ENCODE data around the gene LASP1. TPM values are rescaled to one million over a fixed set of nuclear protein-coding genes. Genes with fewer than 3 reads are reported as not detected.

The LASP1 gene
- total and polyA plus RNA-seq, 2 experiments from 2014 or later: 198 to 250 TPM

DNA sequence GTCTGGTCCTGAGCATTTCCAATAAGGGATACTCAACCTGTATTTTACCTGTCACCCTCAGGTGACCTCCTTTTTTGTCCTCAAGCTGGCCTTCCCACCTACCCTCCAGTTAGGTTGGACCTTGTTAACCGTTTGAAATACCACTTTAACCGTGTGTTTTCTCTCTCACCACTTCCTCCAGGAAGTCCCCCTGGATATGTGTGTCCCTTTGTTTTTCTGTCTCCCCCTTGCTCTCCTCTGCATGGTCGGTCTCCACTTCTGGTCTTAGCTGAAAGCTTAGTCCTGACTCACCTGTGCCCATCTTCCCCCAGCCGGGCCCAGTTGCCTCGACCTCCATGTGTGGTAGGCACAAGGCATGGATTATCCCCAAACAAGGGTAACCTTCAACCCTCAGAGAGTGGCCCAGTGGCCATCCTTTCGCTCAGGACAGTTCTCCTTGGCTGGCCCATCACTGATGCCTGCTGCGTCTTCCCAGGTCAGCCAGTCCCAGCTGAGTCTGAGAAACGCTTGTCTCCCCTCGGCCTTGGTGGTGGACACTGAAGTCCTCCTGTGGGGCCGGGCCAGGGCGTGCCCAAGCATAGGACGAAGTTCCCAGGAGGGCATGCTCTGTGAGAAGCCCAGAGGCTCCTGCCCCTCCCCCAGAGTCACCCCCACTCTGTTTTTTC is 20.0 kb downstream of the LASP1 start:
- H3K79me2 ChIP-seq (ENCODE audit: insufficient read depth): peaks cover 100% of the 10 kb centered on the region
- no peaks in the 10 kb centered on the region for H3K9me2 ChIP-seq (ENCODE audit: insufficient read depth)
- WGBS, 2 experiments (ENCODE audit: low coverage in 1 of 2, low lambda C conversion rate in 2 of 2, missing lambda C conversion rate in 2 of 2): 82 to 89% methylated on average over 11 to 12 of the region's 12 CpGs
- H2AFZ ChIP-seq: no peak overlapping the region
- peaks cover 15% of the 10 kb centered on the region for H4K20me1 ChIP-seq (ENCODE audit: insufficient read depth)
- TF ChIP-seq EZH2 (IDR thresholded peaks at IDR 0.05; ENCODE audit: insufficient read depth, poor library complexity, severe bottlenecking) (no peak), EZH2phosphoT487 (IDR thresholded peaks at IDR 0.05; ENCODE audit: insufficient read depth, low read depth) (no peak)
- in situ Hi-C loops (cut with MboI): no loop called here
- H3K36me3 ChIP-seq (ENCODE audit: low read depth): peaks cover 50% of the 10 kb centered on the region
- H3K9ac ChIP-seq: no peak overlapping the region
- peaks cover 13% of the 10 kb centered on the region for H3K4me1 ChIP-seq (ENCODE audit: insufficient read depth)
- H3K27me3 ChIP-seq (replicated peaks; ENCODE audit: insufficient read depth): no peaks in the 10 kb centered on the region
- peaks cover 32% of the 10 kb centered on the region for H3F3A ChIP-seq (ENCODE audit: insufficient read depth)
- no peaks in the 10 kb centered on the region for H3K9me3 ChIP-seq (ENCODE audit: low read depth)
- no peak overlapping the region for H3K4me2 ChIP-seq (ENCODE audit: unreplicated experiment)
- no peak overlapping the region for H3K27ac ChIP-seq
- no peak for DNase-seq
- H3K4me3 ChIP-seq: no peak overlapping the region

DNA sequence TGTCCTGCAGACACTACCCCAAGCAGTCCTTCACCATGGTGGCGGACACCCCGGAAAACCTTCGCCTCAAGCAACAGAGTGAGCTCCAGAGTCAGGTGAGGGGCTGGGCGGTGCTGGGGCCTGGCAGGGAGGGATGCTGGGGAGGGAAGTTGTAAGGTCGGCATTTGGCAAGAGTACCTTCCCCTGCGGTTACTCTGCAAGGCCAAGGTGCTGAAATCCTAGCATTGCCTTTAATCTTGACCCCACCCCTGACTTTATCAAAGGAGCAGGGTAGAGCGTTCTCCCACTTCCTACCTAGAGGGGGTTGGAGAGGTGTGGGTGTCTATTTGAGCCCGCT is 20.5 kb downstream of the LASP1 start:
- H3F3A ChIP-seq (ENCODE audit: insufficient read depth): peaks cover 32% of the 10 kb centered on the region
- H3K9ac ChIP-seq: no peak overlapping the region
- H3K9me3 ChIP-seq (ENCODE audit: low read depth): no peaks in the 10 kb centered on the region
- 88 to 95% methylated on average over 8 of the region's 8 CpGs for WGBS, 2 experiments (ENCODE audit: low coverage in 1 of 2, low lambda C conversion rate in 2 of 2, missing lambda C conversion rate in 2 of 2)
- H3K4me1 ChIP-seq (ENCODE audit: insufficient read depth): peaks cover 8% of the 10 kb centered on the region
- peaks cover 100% of the 10 kb centered on the region for H3K79me2 ChIP-seq (ENCODE audit: insufficient read depth)
- H3K9me2 ChIP-seq (ENCODE audit: insufficient read depth): no peaks in the 10 kb centered on the region
- no peaks in the 10 kb centered on the region for H3K27me3 ChIP-seq (replicated peaks; ENCODE audit: insufficient read depth)
- H2AFZ ChIP-seq: no peak overlapping the region
- H3K36me3 ChIP-seq (ENCODE audit: low read depth): peaks cover 51% of the 10 kb centered on the region
- DNase-seq: no peak
- in situ Hi-C loops (cut with MboI): no loop called here
- peaks cover 13% of the 10 kb centered on the region for H4K20me1 ChIP-seq (ENCODE audit: insufficient read depth)
- no peak overlapping the region for H3K4me2 ChIP-seq (ENCODE audit: unreplicated experiment)
- no peak overlapping the region for H3K4me3 ChIP-seq
- no peak overlapping the region for H3K27ac ChIP-seq
- TF ChIP-seq EZH2 (IDR thresholded peaks at IDR 0.05; ENCODE audit: insufficient read depth, poor library complexity, severe bottlenecking) (no peak), EZH2phosphoT487 (IDR thresholded peaks at IDR 0.05; ENCODE audit: insufficient read depth, low read depth) (no peak)

DNA sequence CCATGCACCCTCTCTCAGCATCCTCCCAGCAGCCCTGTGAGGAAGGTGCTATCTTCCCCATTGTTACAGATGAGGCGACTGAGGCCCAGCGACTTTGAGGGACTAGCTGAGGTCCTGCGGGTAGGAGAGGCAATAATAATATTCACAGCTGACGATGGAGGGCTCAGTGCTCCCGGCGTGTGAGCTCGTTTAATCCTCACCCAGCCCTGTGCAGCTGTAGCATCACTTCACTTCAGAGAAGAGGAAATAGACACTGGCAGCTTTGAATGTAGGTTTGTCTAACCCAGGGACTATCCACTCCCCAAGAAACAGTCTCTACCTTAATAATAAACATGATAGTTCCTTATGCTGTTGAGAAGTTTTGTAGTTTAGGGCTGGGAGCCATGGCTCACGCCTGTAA is 21.6 kb downstream of the LASP1 start:
- no peak overlapping the region for H2AFZ ChIP-seq
- H3K27me3 ChIP-seq (replicated peaks; ENCODE audit: insufficient read depth): no peaks in the 10 kb centered on the region
- H4K20me1 ChIP-seq (ENCODE audit: insufficient read depth): peaks cover 16% of the 10 kb centered on the region
- no peaks in the 10 kb centered on the region for H3K9me2 ChIP-seq (ENCODE audit: insufficient read depth)
- no peak overlapping the region for H3K9ac ChIP-seq
- H3F3A ChIP-seq (ENCODE audit: insufficient read depth): peaks cover 35% of the 10 kb centered on the region
- H3K27ac ChIP-seq: no peak overlapping the region
- peaks cover 57% of the 10 kb centered on the region for H3K36me3 ChIP-seq (ENCODE audit: low read depth)
- 85% methylated on average over 8 of the region's 8 CpGs for WGBS, 2 experiments (ENCODE audit: low coverage in 1 of 2, low lambda C conversion rate in 2 of 2, missing lambda C conversion rate in 2 of 2)
- no peak for DNase-seq
- TF ChIP-seq EZH2 (IDR thresholded peaks at IDR 0.05; ENCODE audit: insufficient read depth, poor library complexity, severe bottlenecking): no peak
- H3K4me3 ChIP-seq: no peak overlapping the region
- in situ Hi-C loops (cut with MboI): no loop called here
- no peaks in the 10 kb centered on the region for H3K9me3 ChIP-seq (ENCODE audit: low read depth)
- H3K4me1 ChIP-seq (ENCODE audit: insufficient read depth): no peaks in the 10 kb centered on the region
- H3K4me2 ChIP-seq (ENCODE audit: unreplicated experiment): no peak overlapping the region
- peaks cover 100% of the 10 kb centered on the region for H3K79me2 ChIP-seq (ENCODE audit: insufficient read depth)

DNA sequence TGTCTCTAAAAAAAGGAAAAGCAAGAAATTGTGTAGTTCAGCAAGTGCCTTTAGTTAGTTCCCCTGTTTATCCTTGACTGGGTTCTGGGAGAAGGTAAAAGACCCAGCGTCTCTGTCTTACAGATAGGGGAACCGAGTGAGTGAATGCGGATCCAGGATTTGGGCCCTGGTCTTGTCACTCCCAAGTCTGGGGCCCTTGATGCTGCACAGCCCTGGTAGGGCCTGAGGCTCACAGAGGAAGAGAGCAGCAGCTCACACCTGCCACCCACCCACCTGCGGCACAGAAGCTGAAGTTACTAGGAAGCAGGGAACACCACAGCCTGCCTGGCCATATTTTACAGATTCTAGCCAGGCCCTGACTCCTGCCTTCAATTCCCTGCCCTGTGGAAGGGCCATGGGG is 22.2 kb downstream of the LASP1 start:
- H3K9me3 ChIP-seq (ENCODE audit: low read depth): no peaks in the 10 kb centered on the region
- no peaks in the 10 kb centered on the region for H3K4me1 ChIP-seq (ENCODE audit: insufficient read depth)
- no peak overlapping the region for H2AFZ ChIP-seq
- no peak for DNase-seq
- no peak overlapping the region for H3K4me2 ChIP-seq (ENCODE audit: unreplicated experiment)
- no peaks in the 10 kb centered on the region for H3K27me3 ChIP-seq (replicated peaks; ENCODE audit: insufficient read depth)
- H3K79me2 ChIP-seq (ENCODE audit: insufficient read depth): peaks cover 100% of the 10 kb centered on the region
- no peak overlapping the region for H3K9ac ChIP-seq
- H3F3A ChIP-seq (ENCODE audit: insufficient read depth): peaks cover 42% of the 10 kb centered on the region
- no peak for TF ChIP-seq EZH2phosphoT487 (IDR thresholded peaks at IDR 0.05; ENCODE audit: insufficient read depth, low read depth)
- TF ChIP-seq EZH2 (IDR thresholded peaks at IDR 0.05; ENCODE audit: insufficient read depth, poor library complexity, severe bottlenecking): no peak
- peaks cover 16% of the 10 kb centered on the region for H4K20me1 ChIP-seq (ENCODE audit: insufficient read depth)
- 95 to 96% methylated on average over 4 of the region's 4 CpGs for WGBS, 2 experiments (ENCODE audit: low coverage in 1 of 2, low lambda C conversion rate in 2 of 2, missing lambda C conversion rate in 2 of 2)
- no peak overlapping the region for H3K27ac ChIP-seq
- H3K9me2 ChIP-seq (ENCODE audit: insufficient read depth): no peaks in the 10 kb centered on the region
- in situ Hi-C loops (cut with MboI): no loop called here
- peaks cover 60% of the 10 kb centered on the region for H3K36me3 ChIP-seq (ENCODE audit: low read depth)
- H3K4me3 ChIP-seq: no peak overlapping the region

DNA sequence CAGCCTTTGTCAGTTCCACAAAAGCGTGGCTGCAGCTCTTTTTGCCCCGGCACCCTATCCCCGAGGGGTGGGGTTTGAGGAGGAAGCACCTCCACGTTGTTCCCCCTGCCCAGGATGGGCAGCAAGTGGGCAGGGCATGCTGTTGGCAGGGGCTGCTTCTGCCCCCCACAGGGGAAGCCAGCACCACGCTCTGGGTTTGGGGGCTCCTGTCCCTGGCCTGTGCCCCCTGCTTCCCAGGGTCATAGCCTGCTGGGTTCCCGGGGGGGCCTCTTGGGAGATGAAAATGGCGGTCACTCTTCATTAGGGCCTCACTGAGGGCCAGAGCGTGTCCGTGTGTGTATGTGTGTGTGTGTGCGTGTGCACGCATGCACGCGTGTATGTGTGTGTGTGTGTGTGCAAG is 22.8 kb downstream of the LASP1 start:
- no peak overlapping the region for H2AFZ ChIP-seq
- no peak overlapping the region for H3K27ac ChIP-seq
- peaks cover 47% of the 10 kb centered on the region for H3F3A ChIP-seq (ENCODE audit: insufficient read depth)
- no peak overlapping the region for H3K9ac ChIP-seq
- H3K79me2 ChIP-seq (ENCODE audit: insufficient read depth): peaks cover 100% of the 10 kb centered on the region
- no peaks in the 10 kb centered on the region for H3K9me2 ChIP-seq (ENCODE audit: insufficient read depth)
- no peak overlapping the region for H3K4me2 ChIP-seq (ENCODE audit: unreplicated experiment)
- WGBS, 2 experiments (ENCODE audit: low coverage in 1 of 2, low lambda C conversion rate in 2 of 2, missing lambda C conversion rate in 2 of 2): 87 to 90% methylated on average over 13 of the region's 13 CpGs
- TF ChIP-seq EZH2 (IDR thresholded peaks at IDR 0.05; ENCODE audit: insufficient read depth, poor library complexity, severe bottlenecking) (no peak), EZH2phosphoT487 (IDR thresholded peaks at IDR 0.05; ENCODE audit: insufficient read depth, low read depth) (no peak)
- H3K4me3 ChIP-seq: no peak overlapping the region
- H3K36me3 ChIP-seq (ENCODE audit: low read depth): peaks cover 65% of the 10 kb centered on the region
- DNase-seq: no peak
- no peaks in the 10 kb centered on the region for H3K27me3 ChIP-seq (replicated peaks; ENCODE audit: insufficient read depth)
- in situ Hi-C loops (cut with MboI): no loop called here
- no peaks in the 10 kb centered on the region for H3K4me1 ChIP-seq (ENCODE audit: insufficient read depth)
- no peaks in the 10 kb centered on the region for H3K9me3 ChIP-seq (ENCODE audit: low read depth)
- peaks cover 18% of the 10 kb centered on the region for H4K20me1 ChIP-seq (ENCODE audit: insufficient read depth)

Measured in GM23248 (cell line).